Measurements from ENCODE around the gene GNB1.

- TF ChIP-seq CTCF (IDR thresholded peaks at IDR 0.05) = no peak
- no peak for TF ChIP-seq POLR2A (IDR thresholded peaks at IDR 0.05)
These were observed 49.2 kb upstream of the GNB1 start for GRCh38 chr1:1940123-1940425.

Measured in upper lobe of left lung (tissue), 4 donors.